ENCODE data around the gene RNLS. TPM values are rescaled to one million over a fixed set of nuclear protein-coding genes. Genes with fewer than 3 reads are reported as not detected.

Gene RNLS
- total RNA-seq, 1 experiment from 2014 or later = not detected

- H3K36me3 ChIP-seq (ENCODE audit: control insufficient read depth in 1 of 2, insufficient read depth in 2 of 2, low read length in 2 of 2) = no peaks in the 10 kb centered on the region
- H2AFZ ChIP-seq (ENCODE audit: low read depth, low read length, poor library complexity, severe bottlenecking) = no peak overlapping the region
- POLR2A ChIA-PET = no interaction called here
- no peak for ATAC-seq
- H3K4me1 ChIP-seq (ENCODE audit: control insufficient read depth in 1 of 2, insufficient read depth in 2 of 2, low read length in 2 of 2) = peaks cover 8 to 21% of the 10 kb centered on the region in 2 experiments
- RAD21 ChIA-PET (ENCODE audit: low non-redundant PET in 1 of 2, low total read pairs in 2 of 2, uncharacterized antibody in 2 of 2, unreplicated experiment in 2 of 2) = no interaction called here
- intact Hi-C loops (cut with micrococcal nuclease) = no loop called here
- BruUV-seq (replicated peaks) = no TSS peak
- no peaks in the 10 kb centered on the region for H3K9me2 ChIP-seq (ENCODE audit: insufficient read depth)
- H4K20me1 ChIP-seq (ENCODE audit: insufficient read depth) = no peaks in the 10 kb centered on the region
- no peak overlapping the region for H3K9ac ChIP-seq (ENCODE audit: low read length)
- no peak for DNase-seq (ENCODE audit: low read depth, low spot score)
- H3K4me2 ChIP-seq (ENCODE audit: low read length) = no peak overlapping the region
- H3K79me2 ChIP-seq (ENCODE audit: insufficient read depth, low read length) = no peaks in the 10 kb centered on the region
- no peak overlapping the region for H3K27ac ChIP-seq (ENCODE audit: low read depth, low read length)
- CTCF ChIA-PET = no interaction called here
- no peak overlapping the region for H3K4me3 ChIP-seq (replicated peaks in 1 of 2; ENCODE audit: low read depth in 1 of 2, low read length in 2 of 2)
- H3K9me3 ChIP-seq (ENCODE audit: control insufficient read depth in 1 of 2, insufficient read depth in 1 of 2, low read depth in 1 of 2, low read length in 2 of 2) = no peaks in the 10 kb centered on the region
- no peaks in the 10 kb centered on the region for H3K27me3 ChIP-seq (ENCODE audit: insufficient read depth, low read length)
- TF ChIP-seq CEBPB (IDR thresholded peaks at IDR 0.05; ENCODE audit: low read depth) (no peak), CTCF (IDR thresholded peaks at IDR 0.05 in 2 of 3, conservative IDR thresholded peaks at IDR 0.05 in 1 of 3; ENCODE audit: borderline replicate concordance in 1 of 3, insufficient read depth in 1 of 3, low read depth in 2 of 3, low read length in 2 of 3) (no peak)
These were observed 327.0 kb downstream of the RNLS start for GRCh38 chr10:88256013-88256680.

DNA sequence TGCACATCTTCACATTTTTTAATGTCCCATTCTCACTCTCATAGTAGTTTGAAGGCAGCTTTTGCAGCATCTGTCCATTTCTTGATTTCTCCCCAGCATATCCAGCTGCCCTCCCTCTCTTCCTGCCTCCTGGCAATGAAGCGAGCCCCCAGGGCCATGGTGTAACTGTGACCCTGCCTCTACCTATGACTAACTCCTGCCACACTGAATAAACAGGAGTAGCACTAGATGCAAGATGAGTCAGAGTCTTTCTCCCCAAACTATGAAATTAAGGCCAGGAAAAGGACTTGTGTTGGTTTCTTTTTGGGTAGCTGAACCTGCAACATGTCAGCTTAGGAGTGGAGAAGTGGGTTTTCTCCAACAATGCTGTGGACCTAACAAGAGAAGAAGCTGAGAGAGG lies 329.0 kb downstream of the RNLS start:
- Histone ChIP-seq H3K27ac (ENCODE audit: low read depth, low read length) (no peak overlapping the region), H3K9me3 (ENCODE audit: control insufficient read depth in 1 of 2, insufficient read depth in 1 of 2, low read depth in 1 of 2, low read length in 2 of 2) (no peaks in the 10 kb centered on the region), H3K79me2 (ENCODE audit: insufficient read depth, low read length) (no peaks in the 10 kb centered on the region), H2AFZ (ENCODE audit: low read depth, low read length, poor library complexity, severe bottlenecking) (peak overlapping the region; percentile 36), H3K9ac (ENCODE audit: low read length) (no peak overlapping the region), H3K27me3 (ENCODE audit: insufficient read depth, low read length) (no peaks in the 10 kb centered on the region), H3K4me3 (replicated peaks in 1 of 2; ENCODE audit: low read depth in 1 of 2, low read length in 2 of 2) (peak overlapping the region in 1 of 2 experiments; percentile 28; a peak in 1 of 4 replicates), H3K4me2 (ENCODE audit: low read length) (peak overlapping the region; percentile 66), H3K9me2 (ENCODE audit: insufficient read depth) (no peaks in the 10 kb centered on the region), H4K20me1 (ENCODE audit: insufficient read depth) (no peaks in the 10 kb centered on the region), H3K4me1 (ENCODE audit: control insufficient read depth in 1 of 2, insufficient read depth in 2 of 2, low read length in 2 of 2) (peaks cover 8 to 21% of the 10 kb centered on the region in 2 experiments), H3K36me3 (ENCODE audit: control insufficient read depth in 1 of 2, insufficient read depth in 2 of 2, low read length in 2 of 2) (no peaks in the 10 kb centered on the region)
- ChIA-PET POLR2A (no interaction called here), RAD21 (ENCODE audit: low non-redundant PET in 1 of 2, low total read pairs in 2 of 2, uncharacterized antibody in 2 of 2, unreplicated experiment in 2 of 2) (no interaction called here), CTCF (no interaction called here)
- intact Hi-C loops (cut with micrococcal nuclease) = no loop called here
- DNase-seq (ENCODE audit: low read depth, low spot score) = peak; percentile 31
- BruUV-seq (replicated peaks) = no TSS peak
- peak; percentile 92 for ATAC-seq
- TF ChIP-seq ZFX (IDR thresholded peaks at IDR 0.05) (no peak), SP1 (IDR thresholded peaks at IDR 0.05; ENCODE audit: low read depth) (peak; percentile 83), RAD21 (IDR thresholded peaks at IDR 0.05; ENCODE audit: low read depth) (peak; percentile 31), YY1 (IDR thresholded peaks at IDR 0.05; ENCODE audit: extremely low read depth, insufficient replicate concordance, low read depth, low read length) (no peak), POLR2A (IDR thresholded peaks at IDR 0.05; ENCODE audit: borderline replicate concordance, extremely low read depth, insufficient read depth, insufficient read length) (no peak), EGR1 (IDR thresholded peaks at IDR 0.05; ENCODE audit: low read depth) (no peak), SIN3A (IDR thresholded peaks at IDR 0.05; ENCODE audit: low read depth) (no peak), ZNF274 (IDR thresholded peaks at IDR 0.05; ENCODE audit: low read depth, low read length) (no peak), SRF (IDR thresholded peaks at IDR 0.05; ENCODE audit: low read depth) (peak; percentile 42; the same call in 1 of the 2 replicates), ELF1 (IDR thresholded peaks at IDR 0.05; ENCODE audit: borderline replicate concordance, low read depth) (no peak), EZH2phosphoT487 (IDR thresholded peaks at IDR 0.05; ENCODE audit: borderline replicate concordance) (no peak), JUND (IDR thresholded peaks at IDR 0.05) (peak; percentile 89), POLR2AphosphoS5 (IDR thresholded peaks at IDR 0.05; ENCODE audit: low read depth, low read length) (no peak)
- TF ChIP-seq, protein P1, sequence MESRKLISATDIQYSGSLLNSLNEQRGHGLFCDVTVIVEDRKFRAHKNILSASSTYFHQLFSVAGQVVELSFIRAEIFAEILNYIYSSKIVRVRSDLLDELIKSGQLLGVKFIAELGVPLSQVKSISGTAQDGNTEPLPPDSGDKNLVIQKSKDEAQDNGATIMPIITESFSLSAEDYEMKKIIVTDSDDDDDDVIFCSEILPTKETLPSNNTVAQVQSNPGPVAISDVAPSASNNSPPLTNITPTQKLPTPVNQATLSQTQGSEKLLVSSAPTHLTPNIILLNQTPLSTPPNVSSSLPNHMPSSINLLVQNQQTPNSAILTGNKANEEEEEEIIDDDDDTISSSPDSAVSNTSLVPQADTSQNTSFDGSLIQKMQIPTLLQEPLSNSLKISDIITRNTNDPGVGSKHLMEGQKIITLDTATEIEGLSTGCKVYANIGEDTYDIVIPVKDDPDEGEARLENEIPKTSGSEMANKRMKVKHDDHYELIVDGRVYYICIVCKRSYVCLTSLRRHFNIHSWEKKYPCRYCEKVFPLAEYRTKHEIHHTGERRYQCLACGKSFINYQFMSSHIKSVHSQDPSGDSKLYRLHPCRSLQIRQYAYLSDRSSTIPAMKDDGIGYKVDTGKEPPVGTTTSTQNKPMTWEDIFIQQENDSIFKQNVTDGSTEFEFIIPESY (IDR thresholded peaks at IDR 0.05; ENCODE audit: extremely low read depth, insufficient replicate concordance, low read length) = no peak
- TF ChIP-seq, protein P2, sequence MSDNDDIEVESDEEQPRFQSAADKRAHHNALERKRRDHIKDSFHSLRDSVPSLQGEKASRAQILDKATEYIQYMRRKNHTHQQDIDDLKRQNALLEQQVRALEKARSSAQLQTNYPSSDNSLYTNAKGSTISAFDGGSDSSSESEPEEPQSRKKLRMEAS (IDR thresholded peaks at IDR 0.05) = no peak

All from HCT116 (cell line).